ENCODE results near the gene NANOS3. TPM values are rescaled to one million over a fixed set of nuclear protein-coding genes. Genes with fewer than 3 reads are reported as not detected.

Gene NANOS3
- total and polyA plus RNA-seq, 9 of the 15 experiments (the other 6 are each of a cell fraction or from before 2014, with no cell fraction given), result not detected

GRCh38 chr19:13842291-13843103, 34.4 kb upstream of the NANOS3 start (continued):
- TF ChIP-seq E2F5 (CRISPR knock-in tag; IDR thresholded peaks at IDR 0.05) (no peak), ZC3H4 (CRISPR knock-in tag; IDR thresholded peaks at IDR 0.05; ENCODE audit: borderline replicate concordance) (peak; percentile 91; the same call in 1 of the 2 replicates), ETV5 (CRISPR knock-in tag; IDR thresholded peaks at IDR 0.05; ENCODE audit: low read depth) (no peak), C11orf30 (IDR thresholded peaks at IDR 0.05; ENCODE audit: low read depth) (no peak), ZC3H8 (IDR thresholded peaks at IDR 0.05) (no peak), MXI1 (IDR thresholded peaks at IDR 0.05; ENCODE audit: low read depth, low read length) (no peak), ZKSCAN3 (CRISPR knock-in tag; IDR thresholded peaks at IDR 0.05) (no peak), FOS (IDR thresholded peaks at IDR 0.05; ENCODE audit: extremely low read depth, insufficient read length) (no peak), SIRT6 (IDR thresholded peaks at IDR 0.05; ENCODE audit: low read depth, low read length) (no peak), BCLAF1 (IDR thresholded peaks at IDR 0.05; ENCODE audit: borderline replicate concordance in 1 of 2, control insufficient read depth in 1 of 2, low read depth in 2 of 2, low read length in 1 of 2) (no peak), PHF20 (IDR thresholded peaks at IDR 0.05; ENCODE audit: partially characterized antibody) (no peak), POLR3A (IDR thresholded peaks at IDR 0.05; ENCODE audit: borderline replicate concordance, extremely low read depth, insufficient read depth, insufficient read length) (no peak), PYGO2 (tag; IDR thresholded peaks at IDR 0.05) (no peak), ZBTB33 (CRISPR knock-in tag; IDR thresholded peaks at IDR 0.05) (no peak), NR2F6 (CRISPR knock-in tag; IDR thresholded peaks at IDR 0.05) (no peak), RBM15 (IDR thresholded peaks at IDR 0.05; ENCODE audit: insufficient read depth, low read length) (no peak), ZBTB5 (IDR thresholded peaks at IDR 0.05) (no peak), ZNF668 (CRISPR knock-in tag; IDR thresholded peaks at IDR 0.05) (no peak), ETV1 (tag; conservative IDR thresholded peaks at IDR 0.05; ENCODE audit: low read depth) (no peak), MEIS2 (IDR thresholded peaks at IDR 0.05; ENCODE audit: partially characterized antibody) (no peak), TARDBP (IDR thresholded peaks at IDR 0.05) (no peak)
